Epithelial cell of proximal tubule (primary cell): ENCODE data around the gene DYNC1LI1. TPM values are rescaled to one million over a fixed set of nuclear protein-coding genes. Genes with fewer than 3 reads are reported as not detected.

ENCODE experiments used
- DNase-seq: peaks from one replicate; pipeline ENCODE4 v3.0.0-alpha.2; 2011; ENCODE audit warnings: low read depth
- H3K4me3 ChIP-seq: 2 replicates; pipeline ENCODE4 v1.5.1; 2011; ENCODE audit warnings: low read depth, mild to moderate bottlenecking, low read length
- total RNA-seq: library from RNA; depleted of rRNA; stranded (reverse); fragments of >200 nt; gene quantifications from 2 replicates; pipeline ENCODE4 v1.2.3, GENCODE V29; 2015
- TF ChIP-seq, protein P1 (sequence below): conservative IDR thresholded peaks from 2 replicates; pipeline ENCODE4 v1.5.1; 2012; ENCODE audit warnings: low read depth, mild to moderate bottlenecking, low read length

The DYNC1LI1 gene
- total RNA-seq, 1 donor from 2014 or later, result 40.6 TPM

DNA sequence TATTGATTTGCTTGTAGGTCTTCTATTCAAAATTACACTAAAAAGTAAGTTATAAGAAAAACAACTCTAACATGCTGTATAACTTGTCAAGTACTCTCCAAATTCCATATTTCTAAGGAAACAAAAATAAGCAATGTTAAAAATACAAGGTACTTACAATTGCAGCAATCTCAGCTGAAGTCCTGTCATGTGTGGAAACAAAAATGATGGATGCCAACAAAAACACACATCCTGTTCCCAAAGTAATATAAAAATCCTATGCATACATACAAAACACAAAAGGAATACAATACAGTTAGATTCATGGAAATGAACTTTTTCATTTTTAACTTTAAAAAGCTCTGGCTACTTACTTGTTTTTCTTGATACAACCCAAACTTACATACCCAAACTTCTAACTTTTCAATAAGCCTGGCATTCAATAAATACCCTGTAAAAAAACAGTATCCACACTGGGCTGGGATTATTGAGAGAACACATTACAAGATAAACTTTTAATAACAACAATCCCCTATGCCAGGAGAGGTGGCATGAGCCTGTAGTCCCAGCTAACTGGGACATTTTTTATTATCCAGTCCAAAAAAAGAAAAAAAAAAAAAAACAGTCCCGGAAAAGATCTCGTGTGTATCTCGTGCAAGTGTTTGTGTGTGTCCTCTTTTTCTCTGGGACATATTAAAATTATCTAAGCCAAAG, 82.7 kb downstream of the DYNC1LI1 start:
- TF ChIP-seq, protein P1, sequence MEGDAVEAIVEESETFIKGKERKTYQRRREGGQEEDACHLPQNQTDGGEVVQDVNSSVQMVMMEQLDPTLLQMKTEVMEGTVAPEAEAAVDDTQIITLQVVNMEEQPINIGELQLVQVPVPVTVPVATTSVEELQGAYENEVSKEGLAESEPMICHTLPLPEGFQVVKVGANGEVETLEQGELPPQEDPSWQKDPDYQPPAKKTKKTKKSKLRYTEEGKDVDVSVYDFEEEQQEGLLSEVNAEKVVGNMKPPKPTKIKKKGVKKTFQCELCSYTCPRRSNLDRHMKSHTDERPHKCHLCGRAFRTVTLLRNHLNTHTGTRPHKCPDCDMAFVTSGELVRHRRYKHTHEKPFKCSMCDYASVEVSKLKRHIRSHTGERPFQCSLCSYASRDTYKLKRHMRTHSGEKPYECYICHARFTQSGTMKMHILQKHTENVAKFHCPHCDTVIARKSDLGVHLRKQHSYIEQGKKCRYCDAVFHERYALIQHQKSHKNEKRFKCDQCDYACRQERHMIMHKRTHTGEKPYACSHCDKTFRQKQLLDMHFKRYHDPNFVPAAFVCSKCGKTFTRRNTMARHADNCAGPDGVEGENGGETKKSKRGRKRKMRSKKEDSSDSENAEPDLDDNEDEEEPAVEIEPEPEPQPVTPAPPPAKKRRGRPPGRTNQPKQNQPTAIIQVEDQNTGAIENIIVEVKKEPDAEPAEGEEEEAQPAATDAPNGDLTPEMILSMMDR, result no peak
- H3K4me3 ChIP-seq, result no peak overlapping the region
- DNase-seq, result no peak

DNA sequence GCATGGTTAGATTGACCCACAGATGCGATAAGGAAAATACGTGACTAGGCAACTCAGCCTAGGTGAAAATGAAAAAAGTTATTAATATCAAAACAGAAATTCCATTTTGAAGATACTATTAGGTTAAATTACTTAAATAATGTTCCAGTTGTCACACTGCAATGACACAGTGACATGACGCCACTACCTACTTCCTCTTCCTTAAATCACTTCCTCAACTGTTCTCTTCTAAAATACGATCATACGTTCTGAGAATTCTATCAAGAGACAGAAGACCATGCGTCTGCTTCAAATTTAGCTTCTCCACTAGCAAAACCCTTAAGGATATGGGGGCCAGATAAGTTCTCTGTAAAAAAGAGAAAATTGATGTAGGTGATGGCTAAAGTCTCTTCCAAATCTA, 86.2 kb downstream of the DYNC1LI1 start:
- H3K4me3 ChIP-seq, result no peak overlapping the region
- DNase-seq, result no peak
- TF ChIP-seq, protein P1, result no peak

DNA sequence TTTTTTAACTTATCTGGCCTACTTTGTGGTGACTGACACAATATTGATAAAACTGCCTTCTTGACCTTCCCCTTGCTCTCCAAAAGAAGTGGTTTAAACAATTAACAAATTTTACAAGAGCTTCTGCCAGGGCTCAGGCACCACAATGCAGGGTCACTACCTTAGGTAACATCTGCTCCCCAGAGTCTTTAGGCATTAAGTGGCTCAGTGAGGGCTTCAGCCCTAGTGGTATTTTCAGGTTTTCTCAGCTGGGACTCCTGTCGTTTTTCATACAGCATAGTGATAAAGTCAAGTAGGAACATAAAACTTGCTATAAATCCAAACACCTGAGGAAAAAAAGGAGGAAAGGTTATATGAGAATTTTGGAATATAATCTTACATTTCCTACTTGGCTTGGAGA, 86.9 kb downstream of the DYNC1LI1 start:
- TF ChIP-seq, protein P1, result no peak
- DNase-seq, result no peak

DNA sequence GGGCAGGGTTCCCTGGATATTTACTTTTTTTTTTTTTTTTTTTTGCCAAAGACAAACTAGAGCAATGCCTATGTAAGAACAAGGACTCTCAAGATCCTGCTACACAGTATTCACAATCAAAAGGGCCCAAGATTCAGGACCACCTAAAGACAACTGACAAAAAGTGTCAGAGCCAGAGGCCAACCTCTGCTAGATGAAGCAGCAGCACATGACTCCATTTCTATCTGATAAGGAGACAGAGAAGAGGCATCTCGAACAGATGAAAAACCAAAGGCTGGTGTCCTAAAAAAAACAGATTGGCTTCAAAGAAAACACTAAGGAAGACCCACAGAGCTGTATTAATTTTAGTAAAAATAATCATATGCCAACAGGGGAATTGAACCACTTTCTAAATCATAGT, 88.0 kb downstream of the DYNC1LI1 start:
- DNase-seq, result no peak
- no peak overlapping the region for H3K4me3 ChIP-seq
- TF ChIP-seq, protein P1, result no peak

More for the DNA sequence above, 86.9 kb downstream of the DYNC1LI1 start:
- H3K4me3 ChIP-seq, result no peak overlapping the region

DNA sequence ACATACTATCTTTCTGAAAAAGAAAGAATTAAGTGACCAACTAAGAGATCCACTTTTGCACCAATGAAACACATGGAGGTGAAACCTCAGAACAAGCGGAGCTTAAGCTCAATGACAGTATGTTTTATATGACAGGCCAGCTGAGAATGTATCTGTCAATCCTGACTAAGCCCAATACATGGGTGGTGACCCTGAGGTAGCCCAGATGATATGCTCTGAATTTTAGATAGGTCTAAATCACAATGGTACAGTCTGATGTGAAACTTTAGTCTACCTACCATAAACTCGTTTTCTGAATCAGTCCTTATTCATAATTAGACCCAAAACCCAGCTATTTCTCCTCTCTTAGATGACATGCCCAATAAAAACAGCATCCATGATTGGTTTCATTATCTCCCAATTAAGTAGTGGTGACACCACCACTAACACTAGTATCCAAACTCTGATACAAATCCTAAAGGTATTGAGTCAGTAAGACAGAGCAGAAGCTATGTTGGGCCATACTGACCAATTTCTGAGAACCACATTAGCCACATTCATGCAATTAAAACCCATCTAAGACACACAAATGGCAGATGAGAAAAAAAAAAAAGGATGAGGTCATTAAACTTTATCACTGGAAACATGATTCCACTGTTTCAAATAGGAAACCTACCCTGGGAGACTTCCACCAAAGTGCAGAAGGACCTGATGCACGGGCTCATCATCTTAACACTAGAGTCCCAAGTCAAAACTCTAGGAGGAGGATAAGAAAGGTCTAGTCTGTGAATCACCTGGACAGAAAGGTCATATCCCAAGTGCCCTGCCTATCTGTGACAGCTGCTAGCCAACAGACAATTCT, 88.6 kb downstream of the DYNC1LI1 start:
- no peak overlapping the region for H3K4me3 ChIP-seq
- no peak for DNase-seq
- TF ChIP-seq, protein P1, result no peak

DNA sequence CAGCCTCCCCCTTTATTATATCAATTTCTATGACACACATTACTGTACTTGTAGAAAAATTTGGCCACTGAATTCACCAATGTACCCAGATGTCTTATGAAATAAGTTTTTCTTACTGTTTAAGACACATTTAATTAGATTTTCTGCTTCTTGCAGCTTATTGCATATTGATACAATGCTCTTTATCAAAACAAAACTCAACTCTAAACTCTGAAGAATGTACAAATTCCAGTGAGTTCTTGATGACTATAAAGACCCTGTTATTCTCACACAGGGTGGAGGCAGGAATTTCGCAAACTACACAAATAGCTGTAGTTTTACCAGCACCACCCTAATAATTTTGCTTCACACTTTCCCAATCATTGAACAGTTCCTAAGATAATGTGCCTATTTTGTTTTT, 90.1 kb downstream of the DYNC1LI1 start:
- H3K4me3 ChIP-seq, result no peak overlapping the region
- no peak for DNase-seq
- TF ChIP-seq, protein P1, result no peak

Other genes with a start within 250 kb of the DYNC1LI1 start
- gene CMTM7, start 179.0 kb downstream of the DYNC1LI1 start, total RNA-seq, result 31.9 and 71.4 TPM in 2 replicates
- gene CMTM6, start 68.0 kb downstream of the DYNC1LI1 start, total RNA-seq, result 73.1 and 135 TPM in 2 replicates
- 24.1 and 52.4 TPM in 2 replicates for gene CNOT10, start 114.3 kb upstream of the DYNC1LI1 start, total RNA-seq
- gene TRIM71, start 247.1 kb upstream of the DYNC1LI1 start, total RNA-seq, result 2.5 and 3.6 TPM in 2 replicates